HG02938 (cell line): ENCODE results near the gene WDR19.
"Not testable (repeated sequence)": the region's sequence is repeated elsewhere in the genome, so short reads cannot be mapped to it uniquely, and the experiment has no call there.

ENCODE experiments used
- ATAC-seq: cut with Tn5 transposase; IDR thresholded peaks from one replicate; pipeline ENCODE4 v1.9.1; 2021; ENCODE audit warnings: mild to moderate bottlenecking, moderate library complexity; ENCODE audit not compliant: unreplicated experiment

The WDR19 gene

DNA sequence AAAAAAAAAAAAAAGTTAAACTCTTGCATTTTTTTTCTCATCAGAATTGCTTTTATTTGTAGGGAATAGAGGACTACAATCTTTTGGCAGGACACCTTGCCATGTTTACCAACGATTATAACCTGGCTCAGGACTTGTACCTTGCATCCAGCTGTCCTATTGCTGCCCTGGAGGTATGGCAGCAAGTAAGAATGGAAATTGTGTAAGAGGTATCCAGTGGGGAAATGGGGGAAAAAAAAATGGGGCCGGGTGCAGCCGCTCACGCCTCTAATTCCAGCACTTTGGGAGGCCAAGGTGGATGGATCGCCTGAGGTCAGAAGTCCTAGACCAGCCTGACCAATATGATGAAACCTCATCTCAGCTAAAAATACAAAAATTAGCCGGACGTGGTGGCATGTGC is 49.8 kb downstream of the WDR19 start:
- no peak for ATAC-seq

DNA sequence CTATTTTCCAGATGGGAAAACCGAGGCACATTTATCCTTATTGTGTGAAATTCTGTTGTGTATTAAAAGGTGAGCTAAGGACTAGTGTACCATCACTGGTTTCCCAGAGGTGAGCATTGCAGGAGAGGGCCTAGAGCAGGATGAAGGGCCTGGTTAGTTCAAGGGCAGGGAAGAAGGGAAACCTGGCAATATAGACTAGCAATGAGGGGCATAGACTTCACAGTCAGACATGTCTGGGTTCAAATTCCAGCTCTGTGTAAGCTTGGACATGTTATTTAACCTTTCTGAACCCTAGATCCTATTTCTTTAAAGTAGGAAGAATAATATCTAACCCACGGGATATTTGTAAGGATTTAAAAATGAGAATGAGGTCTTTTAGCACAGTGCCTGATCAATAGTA is 50.8 kb downstream of the WDR19 start:
- ATAC-seq = no peak

DNA sequence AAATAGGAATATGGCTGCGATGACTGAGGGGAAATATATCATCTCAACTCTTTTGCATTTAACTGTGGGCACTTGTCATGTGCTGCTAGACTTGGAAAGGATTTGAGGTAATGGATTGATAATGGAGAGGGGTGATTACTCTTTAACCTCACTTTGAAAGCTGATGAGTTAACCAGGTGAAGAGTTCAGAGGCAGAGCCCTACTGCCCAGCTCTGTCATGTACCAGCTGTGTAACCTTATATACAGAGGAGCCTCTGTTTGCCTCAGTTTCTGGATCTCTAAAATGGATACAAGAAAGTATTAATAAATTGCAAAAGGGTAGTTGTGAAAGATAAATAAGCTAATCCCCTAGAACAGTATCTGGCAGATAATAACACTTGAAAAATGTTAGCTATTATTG is 51.5 kb downstream of the WDR19 start:
- no peak for ATAC-seq

DNA sequence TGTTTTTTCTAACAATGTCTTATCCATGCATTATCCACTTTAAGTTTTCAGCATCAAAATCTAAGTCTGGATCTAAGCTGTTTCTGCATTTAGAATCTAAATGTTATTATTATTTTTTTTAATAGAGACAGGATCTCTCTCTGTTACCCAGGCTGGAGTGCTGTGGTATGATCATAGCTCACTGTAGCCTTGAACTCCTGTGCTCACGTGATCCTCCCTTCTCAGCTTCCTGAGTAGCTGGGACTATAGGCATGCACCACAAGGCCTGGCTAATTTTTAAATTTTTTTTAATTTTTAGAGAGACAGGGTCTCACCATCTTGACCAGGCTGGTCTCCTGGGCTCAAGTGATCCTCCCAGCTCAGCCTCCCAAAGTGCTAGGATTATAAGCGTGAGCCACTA is 52.7 kb downstream of the WDR19 start:
- ATAC-seq = no peak

DNA sequence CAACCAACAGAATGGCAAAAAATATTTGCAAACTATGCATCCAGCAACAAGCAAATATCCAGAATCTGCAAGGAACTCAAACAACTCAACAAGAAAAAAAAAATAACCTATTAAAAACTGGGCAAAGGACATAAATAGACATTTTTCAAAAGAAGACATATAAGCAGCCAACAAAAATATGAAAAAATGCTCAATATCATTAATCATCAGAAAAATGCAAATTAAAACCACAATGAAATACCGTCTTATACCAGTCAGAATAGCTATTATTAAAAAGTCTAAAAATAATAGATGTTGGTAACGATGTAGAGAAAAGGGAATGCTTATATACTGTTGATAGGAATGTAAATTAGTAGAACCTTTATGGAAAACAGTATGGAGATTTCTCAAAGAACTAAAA is 53.4 kb downstream of the WDR19 start:
- ATAC-seq = no peak

DNA sequence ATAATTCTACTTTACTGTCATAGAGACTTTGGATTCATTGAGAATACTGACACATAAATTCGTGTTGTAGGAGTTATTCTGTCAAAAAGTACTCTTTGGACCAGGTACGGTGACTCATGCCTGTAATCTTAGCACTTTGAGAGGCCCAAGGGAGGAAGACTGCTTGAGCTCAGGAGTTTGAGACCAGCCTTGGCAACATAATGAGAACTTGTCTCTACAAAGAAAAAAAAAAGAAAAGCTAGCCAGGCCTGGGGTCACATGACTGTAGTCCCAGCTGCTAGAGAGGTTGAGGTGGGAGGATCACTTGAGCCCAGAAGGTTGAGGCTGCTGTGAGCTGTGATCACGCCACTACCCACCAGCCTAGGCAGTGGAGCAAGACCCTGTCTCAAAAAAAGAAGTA is 54.9 kb downstream of the WDR19 start:
- ATAC-seq = no peak

DNA sequence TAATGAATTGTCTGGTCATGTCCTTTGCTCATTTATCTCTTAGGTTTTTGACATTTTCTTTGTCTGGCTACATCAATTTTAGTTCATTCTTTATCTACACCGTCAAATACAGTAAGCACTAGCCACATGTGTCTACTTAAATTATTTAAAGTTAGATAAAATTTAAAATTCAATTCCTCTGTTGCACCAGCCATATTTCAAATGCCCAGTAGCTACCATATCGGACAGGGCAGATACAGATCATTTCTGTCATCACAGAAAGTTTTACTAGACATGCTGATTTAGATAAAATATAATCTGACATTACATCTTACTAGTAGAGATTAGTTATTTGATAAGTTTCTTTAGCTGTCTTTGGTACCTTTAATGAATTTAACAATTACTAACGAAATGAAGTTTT is 61.1 kb downstream of the WDR19 start:
- ATAC-seq = no peak

DNA sequence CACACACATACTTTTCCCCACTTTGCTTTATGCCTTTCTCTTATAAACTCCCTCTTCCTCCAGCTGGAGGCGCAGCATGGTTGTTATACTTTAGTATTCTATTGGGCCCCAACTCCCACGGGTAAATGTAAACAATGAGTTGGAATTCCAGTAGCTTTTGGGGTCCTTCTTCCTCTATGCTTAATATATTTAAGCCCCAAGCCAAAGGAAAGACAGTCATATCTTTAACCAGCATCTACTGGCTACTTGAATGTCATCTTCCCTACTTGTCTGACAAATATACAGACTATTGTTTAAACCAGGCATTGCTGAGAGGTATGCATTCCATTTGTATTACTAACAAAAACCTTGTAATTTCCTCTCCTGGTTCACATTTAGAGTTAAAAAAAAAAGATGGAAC is 72.9 kb downstream of the WDR19 start:
- no peak for ATAC-seq

DNA sequence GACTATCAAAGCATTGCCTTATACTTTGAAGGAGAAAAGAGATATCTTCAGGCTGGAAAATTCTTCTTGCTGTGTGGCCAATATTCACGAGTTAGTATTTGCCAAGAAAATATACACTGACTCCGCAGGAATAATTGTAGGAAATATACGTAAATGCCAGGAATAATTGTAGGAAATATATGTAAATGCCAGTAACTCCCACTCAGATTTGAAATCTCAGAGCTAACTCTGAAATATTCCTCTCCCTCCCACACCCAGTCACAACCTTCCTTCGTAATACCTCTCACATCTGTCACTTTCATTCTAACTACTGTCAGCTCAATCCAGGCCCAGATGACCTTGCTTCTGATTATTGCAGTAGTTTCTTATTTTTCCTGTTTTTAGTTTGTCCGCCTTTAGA is 73.5 kb downstream of the WDR19 start:
- no peak for ATAC-seq

DNA sequence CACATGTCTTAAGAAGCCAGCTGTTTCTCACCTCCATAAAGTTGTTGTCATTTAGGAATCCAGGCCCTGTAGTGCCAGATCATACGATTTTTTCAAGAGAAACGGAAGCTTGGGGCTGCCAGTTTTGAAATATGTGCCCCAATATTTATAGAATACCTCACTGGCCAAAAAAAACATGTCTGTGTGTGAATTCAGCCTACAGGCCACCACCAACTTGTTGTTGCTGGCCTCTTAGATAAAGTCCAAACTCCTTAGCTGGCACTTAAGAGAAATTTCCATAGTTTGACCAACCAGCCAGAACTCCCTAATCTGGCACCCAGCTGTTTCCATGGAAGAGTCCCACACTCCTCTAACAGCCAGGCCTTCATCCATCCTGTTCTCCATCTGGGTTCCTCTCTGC is 74.1 kb downstream of the WDR19 start:
- ATAC-seq = no peak

DNA sequence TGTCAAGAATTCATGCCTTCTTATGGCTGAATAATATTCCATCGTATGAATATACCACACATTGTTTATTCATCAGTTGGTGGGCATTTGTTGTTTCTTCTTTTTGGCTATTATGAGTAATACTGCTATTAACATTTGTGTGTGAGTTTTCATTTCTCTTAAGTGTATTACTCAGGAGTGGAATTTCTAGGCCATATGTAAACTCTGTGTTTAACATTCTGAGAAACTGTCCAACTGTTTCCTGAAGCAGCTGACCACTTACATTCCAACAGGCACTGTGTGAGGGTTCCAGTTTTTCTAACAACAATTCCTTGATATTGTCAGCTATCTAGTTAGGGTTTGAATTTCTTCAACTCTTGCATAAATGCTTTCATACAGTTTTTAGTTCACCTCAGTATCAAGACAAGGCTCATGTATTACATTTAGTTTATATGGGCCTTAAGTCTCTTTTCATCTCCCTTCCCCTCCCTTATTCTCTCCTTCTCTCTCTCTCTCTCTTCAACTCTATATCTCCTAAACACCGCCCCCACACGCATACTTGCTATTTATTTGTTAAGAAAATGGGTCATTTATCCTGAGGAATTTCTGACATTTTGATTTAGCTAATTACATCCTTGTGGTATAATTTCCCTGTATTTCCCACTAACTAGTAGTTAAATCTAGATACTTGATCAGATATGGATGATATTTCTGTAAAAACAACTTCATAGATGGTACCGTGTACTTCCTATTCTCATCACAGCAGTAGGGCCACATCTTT is 77.4 kb downstream of the WDR19 start:
- no peak for ATAC-seq

DNA sequence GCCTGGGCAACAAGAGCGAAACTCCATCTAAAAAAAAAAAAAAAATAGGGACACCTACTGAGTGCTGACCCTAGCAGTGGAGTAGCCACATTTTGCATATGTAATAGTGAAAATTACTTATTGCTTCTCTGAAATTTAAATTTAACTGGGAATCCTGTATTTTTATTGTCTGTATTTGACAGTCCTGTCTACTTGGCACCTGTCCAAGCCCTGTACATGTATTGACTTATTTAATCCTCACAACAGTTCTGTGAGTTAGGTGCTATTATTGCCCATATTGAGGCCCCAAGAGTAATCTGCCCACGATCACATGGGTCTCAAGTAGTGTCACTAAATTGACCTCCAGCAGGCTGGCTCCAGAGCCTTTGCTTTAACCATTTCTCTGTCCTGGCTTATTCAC is 81.6 kb downstream of the WDR19 start:
- ATAC-seq = no peak

DNA sequence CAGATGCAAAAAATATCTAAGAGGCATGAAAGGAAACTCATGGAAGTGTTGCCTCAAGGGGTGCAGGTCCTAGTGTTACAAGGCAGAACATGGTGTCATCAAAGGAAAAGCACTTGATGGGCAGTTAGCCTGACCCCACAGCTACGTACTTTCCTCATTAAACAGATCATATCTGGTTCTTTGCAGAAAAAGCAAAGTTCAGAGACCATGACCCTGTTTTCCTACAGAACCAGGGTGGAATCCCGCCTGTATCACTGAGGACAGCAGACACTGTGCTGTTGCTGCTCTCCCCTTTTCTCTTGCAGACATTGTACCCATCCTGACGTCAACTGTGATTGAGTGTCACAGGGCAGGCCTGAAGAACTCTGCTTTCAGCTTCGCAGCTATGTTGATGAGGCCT is 92.2 kb downstream of the WDR19 start:
- no peak for ATAC-seq

DNA sequence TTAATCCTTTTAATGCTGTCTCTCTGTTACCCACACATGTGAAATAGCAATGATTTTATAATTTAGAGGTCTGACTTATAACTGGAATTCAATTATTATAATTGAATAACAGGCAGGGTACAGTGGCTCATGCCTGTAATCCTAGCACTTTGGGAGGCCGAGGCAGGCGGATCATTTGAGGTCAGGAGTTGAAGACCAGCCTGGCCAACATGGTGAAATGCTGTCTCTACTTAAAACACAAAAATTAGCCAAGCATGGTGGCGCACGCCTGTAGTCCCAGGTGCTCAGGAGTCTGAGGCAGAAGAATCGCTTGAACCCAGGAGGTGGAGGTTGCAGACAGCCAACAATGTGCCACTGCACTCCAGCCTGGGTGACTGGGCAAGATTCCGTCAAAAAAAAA is 95.3 kb downstream of the WDR19 start:
- not testable (repeated sequence) for ATAC-seq

DNA sequence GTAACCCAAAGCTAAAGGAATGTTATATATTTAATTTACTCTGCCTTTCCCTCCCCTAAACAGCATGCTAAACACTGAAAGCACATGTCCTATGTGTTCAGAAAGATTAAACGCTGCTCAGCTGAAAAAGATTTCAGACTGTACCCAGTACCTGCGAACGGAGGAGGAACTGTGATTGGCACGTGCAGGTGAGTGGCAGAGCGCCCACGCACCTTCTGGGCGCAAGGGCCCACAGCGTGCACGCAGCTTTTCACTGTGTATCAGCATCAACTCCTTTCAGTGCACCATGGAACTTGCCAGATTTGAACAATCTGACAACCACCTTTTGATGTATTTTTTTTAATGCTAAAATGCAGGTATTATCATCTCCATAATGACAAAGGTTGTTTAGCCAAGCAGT is 96.1 kb downstream of the WDR19 start:
- no peak for ATAC-seq

DNA sequence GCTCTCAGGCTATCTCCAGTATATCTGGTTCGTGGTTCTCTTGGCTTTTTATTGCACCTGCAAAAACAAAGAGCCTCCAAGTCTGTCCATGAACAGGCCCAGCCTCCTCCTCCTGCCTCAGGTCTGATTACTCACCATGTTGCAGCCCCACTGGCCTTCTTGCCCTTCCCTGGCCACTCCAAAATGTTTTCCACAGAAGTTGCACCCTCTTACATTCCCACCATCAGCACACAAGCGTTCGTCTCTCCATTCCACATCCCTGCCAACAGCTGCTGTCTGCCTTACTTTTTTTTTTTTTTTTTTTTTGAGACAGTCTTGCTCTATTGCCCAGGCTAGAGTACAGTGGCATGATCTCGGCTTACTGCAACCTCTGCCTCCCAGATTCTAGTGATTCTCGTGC is 97.1 kb downstream of the WDR19 start:
- ATAC-seq = no peak

DNA sequence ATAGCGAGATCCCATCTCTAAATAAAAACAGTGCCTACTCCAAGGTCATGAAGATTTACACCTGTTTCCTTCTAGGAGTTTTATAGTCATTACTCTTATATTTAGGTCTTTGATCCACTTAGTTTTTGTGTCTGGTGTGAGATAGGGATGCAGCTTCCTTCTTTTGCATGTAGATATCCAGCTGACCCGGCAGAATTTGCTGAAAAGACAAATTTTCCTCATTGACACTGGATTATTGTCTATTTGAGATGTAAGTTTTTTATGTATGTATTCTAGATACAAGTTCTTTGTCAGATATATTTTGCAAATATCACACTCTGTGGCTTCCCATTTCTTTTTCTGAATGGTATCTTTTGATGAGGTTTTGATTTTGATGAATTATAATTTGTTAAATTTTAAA is 98.4 kb downstream of the WDR19 start:
- no peak for ATAC-seq

DNA sequence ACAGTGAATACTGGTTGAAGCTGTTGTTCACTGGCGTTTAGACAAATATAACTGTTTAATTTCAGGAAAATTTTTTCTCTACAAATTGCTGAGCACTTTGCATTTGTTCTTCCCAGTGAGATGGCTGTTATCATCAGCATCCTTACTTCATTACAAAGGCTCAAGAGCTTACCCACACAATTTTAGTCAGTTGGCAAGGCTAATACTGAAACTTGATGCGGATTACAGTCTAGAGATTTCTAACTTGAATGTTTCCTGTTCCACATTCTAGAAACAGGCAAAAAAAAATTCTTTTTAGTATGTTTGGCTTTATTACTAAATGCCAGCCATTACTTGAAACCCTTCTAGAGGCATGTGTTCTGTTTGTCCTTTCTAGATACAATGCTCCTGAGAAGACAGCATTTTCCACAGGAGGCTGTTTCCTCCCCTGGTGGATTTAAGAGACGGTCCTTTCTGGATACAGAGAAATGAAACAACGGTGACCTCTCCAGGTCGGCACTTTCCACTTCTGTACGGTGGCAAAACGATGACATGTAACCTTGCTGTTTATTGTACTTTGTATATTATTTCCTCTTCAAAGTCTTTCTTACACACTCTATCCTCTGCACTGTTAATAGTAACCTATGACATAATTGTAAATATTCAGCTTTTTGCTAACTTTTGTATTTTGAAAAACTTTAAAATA is 102.9 kb downstream of the WDR19 start:
- ATAC-seq = no peak

DNA sequence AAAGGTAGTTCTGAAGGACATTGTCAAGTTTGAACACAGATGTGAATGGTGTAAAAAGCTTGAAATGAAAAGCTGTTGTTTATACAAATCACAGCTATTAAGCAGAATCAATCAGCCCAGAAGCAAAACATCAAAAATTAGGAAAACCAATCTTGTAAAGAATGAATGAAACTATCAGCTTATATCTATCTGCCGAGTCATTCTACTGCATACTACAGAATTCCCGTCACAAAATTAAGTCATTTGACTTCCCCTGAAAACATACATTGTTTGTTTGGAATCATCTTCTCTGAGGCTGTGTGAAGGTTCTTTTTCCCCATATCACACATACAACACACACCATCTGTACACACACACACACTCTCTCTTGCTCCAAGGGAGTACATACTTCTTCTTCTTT is 103.5 kb downstream of the WDR19 start:
- no peak for ATAC-seq

DNA sequence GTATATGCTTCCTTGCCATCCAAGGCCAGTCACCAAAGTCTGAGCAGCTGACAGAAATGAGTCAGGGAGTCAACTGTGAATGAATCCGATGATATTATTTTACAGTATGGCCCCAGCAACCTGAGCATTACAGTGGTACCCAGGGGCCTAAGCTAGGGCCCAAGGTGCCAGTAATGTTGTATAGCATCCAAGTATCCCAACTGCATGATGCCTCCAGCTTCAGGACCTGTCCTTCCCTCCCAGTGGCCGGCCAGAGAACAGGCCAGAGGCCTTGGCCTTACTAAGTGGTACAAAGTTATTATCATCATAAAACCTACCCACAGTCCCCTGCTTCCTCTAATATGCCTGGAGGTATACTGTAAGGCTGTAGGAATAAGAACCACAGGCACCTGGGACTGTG is 103.9 kb downstream of the WDR19 start:
- no peak for ATAC-seq

DNA sequence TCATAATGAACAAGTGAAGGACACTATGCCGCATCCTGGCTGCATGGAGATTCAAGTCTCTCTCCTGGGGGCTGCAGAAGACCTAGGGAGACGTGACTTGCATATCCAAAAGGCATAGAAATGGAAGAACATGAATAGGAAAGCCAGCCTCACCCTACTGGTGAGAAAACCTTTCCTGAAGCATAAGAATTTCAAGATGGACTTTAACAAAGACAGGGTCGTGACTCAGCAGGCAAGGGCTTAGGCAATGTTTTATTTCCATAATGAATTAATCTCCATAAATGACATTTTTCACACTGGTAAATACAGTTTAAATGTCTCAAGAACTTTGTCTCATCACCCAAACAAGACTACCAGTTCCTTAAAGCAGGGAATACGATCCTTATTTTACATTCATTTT is 104.9 kb downstream of the WDR19 start:
- no peak for ATAC-seq

DNA sequence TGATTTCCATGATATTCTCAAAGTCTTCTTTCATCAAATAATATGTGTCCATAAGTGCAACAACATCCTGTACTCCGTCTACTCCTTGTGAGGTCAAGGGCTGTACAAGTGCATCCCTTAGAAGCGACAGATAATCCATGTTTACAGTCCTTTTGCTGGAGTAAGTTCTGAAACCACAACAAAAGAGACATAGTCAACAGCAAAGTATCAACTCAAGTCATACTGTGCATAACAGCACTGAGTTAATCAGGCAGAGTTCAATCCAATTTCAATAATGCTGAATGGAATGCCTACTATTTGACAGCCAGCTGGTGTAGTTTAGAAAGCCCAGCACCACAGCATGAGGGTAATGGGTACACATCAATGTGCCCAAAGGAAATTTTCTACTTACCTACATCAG is 109.4 kb downstream of the WDR19 start:
- no peak for ATAC-seq

DNA sequence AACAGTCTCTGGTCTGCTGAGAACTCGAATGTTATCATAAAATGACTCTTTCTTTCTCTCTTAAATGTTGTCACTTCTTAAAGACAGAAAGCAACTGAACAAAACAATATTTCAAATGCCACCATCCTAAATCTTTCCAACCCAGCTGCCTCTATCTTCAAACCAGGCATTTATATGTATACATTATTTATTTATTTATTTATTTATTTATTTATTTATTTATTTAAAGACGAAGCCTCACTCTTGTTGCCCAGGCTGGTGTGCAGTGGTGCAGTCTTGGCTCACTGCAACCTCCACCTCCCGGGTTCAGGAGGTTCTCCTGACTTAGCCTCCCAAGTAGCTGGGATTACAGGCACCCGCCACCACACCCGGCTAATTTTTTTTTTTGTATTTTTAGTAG is 110.1 kb downstream of the WDR19 start:
- not testable (repeated sequence) for ATAC-seq
